ENCODE data around the gene TTC33. TPM values are rescaled to one million over a fixed set of nuclear protein-coding genes. Genes with fewer than 3 reads are reported as not detected.
"Not testable (repeated sequence)": the region's sequence is repeated elsewhere in the genome, so short reads cannot be mapped to it uniquely, and the experiment has no call there.

TTC33 gene
- total RNA-seq, 4 donors from 2014 or later: 8.5 to 11.8 (median 9.6) TPM

GRCh38 chr5:40716000-40716399, 39.8 kb downstream of the TTC33 start:
- 29% methylated on average over 2 of the region's 2 CpGs for WGBS
- peaks cover 7% of the 10 kb centered on the region for H3K36me3 ChIP-seq
- H3K27ac ChIP-seq: no peak overlapping the region
- no peak overlapping the region for H3K4me3 ChIP-seq
- no peaks in the 10 kb centered on the region for H3K4me1 ChIP-seq
- DNase-seq (ENCODE audit: low spot score in 2 of 2): no peak
- no peaks in the 10 kb centered on the region for H3K27me3 ChIP-seq
- H3K9me3 ChIP-seq: no peaks in the 10 kb centered on the region
- no peak for TF ChIP-seq CTCF (IDR thresholded peaks at IDR 0.05)

DNA sequence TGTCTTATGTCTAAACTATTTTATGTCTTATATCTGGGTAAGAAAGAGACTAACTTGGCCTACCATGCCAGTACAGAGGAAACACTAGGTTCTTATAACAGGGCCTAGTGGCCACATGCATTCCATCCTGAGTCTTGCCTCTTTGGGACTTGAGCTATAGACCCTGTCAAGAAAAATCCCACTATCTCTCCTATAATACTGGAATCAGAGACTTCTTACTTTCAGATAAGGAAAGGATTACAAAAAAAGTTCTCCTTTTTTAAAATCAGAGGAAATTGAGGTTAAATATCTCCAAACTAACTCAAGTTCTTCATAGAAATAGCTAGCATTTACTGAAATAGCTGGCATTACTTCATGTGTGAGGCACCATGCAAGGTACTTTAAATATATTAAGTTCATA, 41.8 kb downstream of the TTC33 start:
- H3K27ac ChIP-seq: no peak overlapping the region
- TF ChIP-seq POLR2A (IDR thresholded peaks at IDR 0.05) (no peak), POLR2AphosphoS5 (IDR thresholded peaks at IDR 0.05) (no peak), EP300 (IDR thresholded peaks at IDR 0.05) (no peak), CTCF (IDR thresholded peaks at IDR 0.05) (no peak)
- H3K27me3 ChIP-seq: no peaks in the 10 kb centered on the region
- no peaks in the 10 kb centered on the region for H3K4me1 ChIP-seq
- H3K36me3 ChIP-seq: peaks cover under 1% of the 10 kb centered on the region
- H3K4me3 ChIP-seq: no peak overlapping the region
- H3K9me3 ChIP-seq: no peaks in the 10 kb centered on the region
- DNase-seq (ENCODE audit: low spot score in 2 of 2): no peak

GRCh38 chr5:40710575-40710974, 45.2 kb downstream of the TTC33 start:
- not testable (repeated sequence) for H3K27ac ChIP-seq; DNase-seq (ENCODE audit: low spot score in 2 of 2); H3K4me3 ChIP-seq; H3K4me1 ChIP-seq; H3K36me3 ChIP-seq; H3K27me3 ChIP-seq; H3K9me3 ChIP-seq

GRCh38 chr5:40705484-40705883, 50.3 kb downstream of the TTC33 start:
- H3K4me1 ChIP-seq; H3K36me3 ChIP-seq; DNase-seq (ENCODE audit: low spot score in 2 of 2); H3K27me3 ChIP-seq; H3K27ac ChIP-seq; H3K4me3 ChIP-seq: not testable (repeated sequence)
- peaks cover 24% of the 10 kb centered on the region for H3K9me3 ChIP-seq
- WGBS: 91% methylated on average over 1 of the region's 1 CpG

- H3K4me1 ChIP-seq; H3K36me3 ChIP-seq; H3K27me3 ChIP-seq; H3K4me3 ChIP-seq; H3K27ac ChIP-seq; DNase-seq (ENCODE audit: low spot score in 2 of 2): not testable (repeated sequence)
- peaks cover 24% of the 10 kb centered on the region for H3K9me3 ChIP-seq
Measured at GRCh38 chr5:40702027-40702426, 53.7 kb downstream of the TTC33 start.

DNA sequence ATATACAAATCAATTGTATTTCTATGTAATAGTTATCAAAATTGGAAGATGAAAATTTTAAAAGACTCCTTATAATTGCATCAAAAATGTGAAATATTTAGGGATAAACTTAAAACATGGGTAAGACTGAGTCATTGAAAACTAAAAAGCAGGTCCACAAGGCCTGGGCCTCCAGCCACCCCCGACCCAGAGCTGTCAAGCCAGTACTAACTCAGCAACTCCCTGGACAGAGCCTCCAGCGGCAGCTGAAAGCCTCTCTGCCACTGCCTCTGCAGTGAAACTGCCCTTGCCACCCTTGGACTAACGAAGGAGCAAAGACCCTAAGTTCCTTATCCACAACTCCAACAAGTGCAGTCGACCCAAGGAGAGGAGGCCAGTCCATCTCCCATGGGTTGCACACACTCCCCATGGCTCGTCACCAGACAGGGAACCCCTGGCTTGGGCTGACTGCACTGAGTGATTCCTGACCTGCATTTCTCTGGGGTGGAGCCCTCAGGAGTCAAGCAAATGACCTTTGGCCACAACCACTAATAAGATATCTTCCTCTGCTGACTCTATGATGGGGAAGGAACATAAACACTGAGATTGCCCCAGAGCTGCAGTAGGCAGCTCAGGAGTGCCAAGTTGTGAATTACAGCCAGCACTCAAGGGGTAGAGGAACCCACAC, 55.5 kb downstream of the TTC33 start:
- TF ChIP-seq EP300 (IDR thresholded peaks at IDR 0.05): no peak
- TF ChIP-seq POLR2A (IDR thresholded peaks at IDR 0.05): no peak
- TF ChIP-seq POLR2AphosphoS5 (IDR thresholded peaks at IDR 0.05): no peak
- TF ChIP-seq CTCF (IDR thresholded peaks at IDR 0.05): no peak
- no peak overlapping the region for H3K4me3 ChIP-seq
- no peaks in the 10 kb centered on the region for H3K27me3 ChIP-seq
- WGBS: 84% methylated on average over 4 of the region's 5 CpGs
- no peaks in the 10 kb centered on the region for H3K36me3 ChIP-seq
- DNase-seq (ENCODE audit: low spot score in 2 of 2): no peak
- H3K27ac ChIP-seq: no peak overlapping the region
- peaks cover 15% of the 10 kb centered on the region for H3K9me3 ChIP-seq
- H3K4me1 ChIP-seq: no peaks in the 10 kb centered on the region

DNA sequence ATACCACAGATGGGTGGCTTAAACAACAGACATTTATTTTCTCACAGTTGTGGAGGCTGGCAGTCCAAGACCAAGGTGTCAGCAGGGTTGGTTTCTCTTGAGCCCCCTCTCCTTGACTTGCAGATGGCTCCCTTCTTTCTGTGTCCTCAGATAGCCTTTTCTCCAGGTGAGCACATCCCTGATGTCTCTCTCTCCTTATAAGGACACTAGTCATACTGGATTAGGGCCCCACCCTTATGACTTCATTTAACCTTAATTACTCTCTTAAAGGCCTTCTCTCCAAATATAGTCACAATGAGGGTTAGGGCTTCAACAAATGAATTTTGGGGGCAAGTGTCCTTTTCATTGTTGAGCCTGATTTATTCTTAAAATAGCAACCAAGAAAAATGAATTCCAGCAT, 61.3 kb downstream of the TTC33 start:
- TF ChIP-seq EP300 (IDR thresholded peaks at IDR 0.05) (no peak), POLR2AphosphoS5 (IDR thresholded peaks at IDR 0.05) (no peak), POLR2A (IDR thresholded peaks at IDR 0.05) (no peak), CTCF (IDR thresholded peaks at IDR 0.05) (no peak)
- no peak for DNase-seq (ENCODE audit: low spot score in 2 of 2)

More for the DNA sequence above, 61.3 kb downstream of the TTC33 start:
- Histone ChIP-seq H3K27me3 (no peaks in the 10 kb centered on the region), H3K27ac (no peak overlapping the region), H3K4me1 (peaks cover 11% of the 10 kb centered on the region), H3K4me3 (no peak overlapping the region), H3K9me3 (no peaks in the 10 kb centered on the region), H3K36me3 (peaks cover 36% of the 10 kb centered on the region)

Measured in suprapubic skin (tissue), 4 donors.